Measurements from ENCODE around the gene RUFY3. TPM values are rescaled to one million over a fixed set of nuclear protein-coding genes. Genes with fewer than 3 reads are reported as not detected.

Gene RUFY3
- total RNA-seq, 1 experiment from 2014 or later, result 32.9 TPM

- Histone ChIP-seq H3K4me2 (ENCODE audit: low read length) (peak overlapping the region; percentile 34), H3K9me3 (ENCODE audit: control insufficient read depth in 1 of 2, insufficient read depth in 1 of 2, low read depth in 1 of 2, low read length in 2 of 2) (no peaks in the 10 kb centered on the region), H2AFZ (ENCODE audit: low read depth, low read length, poor library complexity, severe bottlenecking) (no peak overlapping the region), H3K9ac (ENCODE audit: low read length) (no peak overlapping the region), H3K79me2 (ENCODE audit: insufficient read depth, low read length) (peaks cover 9% of the 10 kb centered on the region; the same call in 1 of the 2 replicates), H3K4me3 (replicated peaks in 1 of 2; ENCODE audit: low read depth in 1 of 2, low read length in 2 of 2) (no peak overlapping the region), H3K9me2 (ENCODE audit: insufficient read depth) (no peaks in the 10 kb centered on the region), H3K36me3 (ENCODE audit: control insufficient read depth in 1 of 2, insufficient read depth in 2 of 2, low read length in 2 of 2) (no peaks in the 10 kb centered on the region), H3K27ac (ENCODE audit: low read depth, low read length) (no peak overlapping the region), H3K27me3 (ENCODE audit: insufficient read depth, low read length) (no peaks in the 10 kb centered on the region), H4K20me1 (ENCODE audit: insufficient read depth) (no peaks in the 10 kb centered on the region), H3K4me1 (ENCODE audit: control insufficient read depth in 1 of 2, insufficient read depth in 2 of 2, low read length in 2 of 2) (peaks cover 13 to 25% of the 10 kb centered on the region in 2 experiments; a peak in 3 of 4 replicates)
- intact Hi-C loops (cut with micrococcal nuclease), result no loop called here
- ChIA-PET CTCF (interaction anchor here (1.5 to 2.1 kb wide), 3 partner anchors 12 to 276 kb away, joined by 3 to 10 read pairs (median 6); partner anchors contain the start of gene RUFY3), POLR2A (interaction anchor here (1.2 kb wide), 2 partner anchors 11 to 29 kb away, joined by 3 read pairs; no protein-coding TSS in a partner anchor), RAD21 (ENCODE audit: low non-redundant PET in 1 of 2, low total read pairs in 2 of 2, uncharacterized antibody in 2 of 2, unreplicated experiment in 2 of 2) (no interaction called here)
- DNase-seq (ENCODE audit: low read depth, low spot score) (no peak), ATAC-seq (no peak)
- no TSS peak for BruUV-seq (replicated peaks)
- no peak for TF ChIP-seq YY1 (IDR thresholded peaks at IDR 0.05; ENCODE audit: extremely low read depth, insufficient replicate concordance, low read depth, low read length)
- TF ChIP-seq CBX3 (IDR thresholded peaks at IDR 0.05; ENCODE audit: low read depth), result no peak
- TF ChIP-seq CEBPB (IDR thresholded peaks at IDR 0.05; ENCODE audit: low read depth), result no peak
- TF ChIP-seq POLR2AphosphoS5 (IDR thresholded peaks at IDR 0.05; ENCODE audit: low read depth, low read length), result no peak
- TF ChIP-seq RAD21 (IDR thresholded peaks at IDR 0.05; ENCODE audit: low read depth), result no peak
- no peak for TF ChIP-seq REST (IDR thresholded peaks at IDR 0.05; ENCODE audit: low read depth)
- TF ChIP-seq MAX (IDR thresholded peaks at IDR 0.05), result no peak
- TF ChIP-seq JUND (IDR thresholded peaks at IDR 0.05), result no peak
- TF ChIP-seq EZH2 (IDR thresholded peaks at IDR 0.05), result no peak
Observed at GRCh38 chr4:70734168-70734954, 12.6 kb downstream of the RUFY3 start.

Measured in HCT116 (cell line).